Testis (tissue), 3 donors: ENCODE results near the gene SKI. TPM values are rescaled to one million over a fixed set of nuclear protein-coding genes. Genes with fewer than 3 reads are reported as not detected.
A peak's percentile ranks its signal among the peaks of the same experiment; 100 is the strongest.

ENCODE experiments used
- DNase-seq: peaks from one replicate; pipeline ENCODE4 v3.0.0-alpha.2; 2019
- H3K27ac ChIP-seq, 2 donors: fragments of 200-600 bp; sonication (generic); one replicate each; pipeline ENCODE4 v1.5.1; 2019
- H3K27me3 ChIP-seq: fragments of 200-600 bp; sonication (generic); one replicate; pipeline ENCODE4 v1.5.1; 2019
- H3K36me3 ChIP-seq: fragments of 200-600 bp; sonication (generic); one replicate; pipeline ENCODE4 v1.5.1; 2017; ENCODE audit warnings: low read depth; ENCODE audit errors: missing control alignments
- H3K4me1 ChIP-seq: fragments of 200-600 bp; sonication (generic); one replicate; pipeline ENCODE4 v1.5.1; 2019
- H3K4me3 ChIP-seq, 2 donors: fragments of 200-600 bp; sonication (generic); one replicate each; pipeline ENCODE4 v1.5.1; 2017 to 2019
- H3K9me3 ChIP-seq: fragments of 200-600 bp; sonication (generic); one replicate; pipeline ENCODE4 v1.5.1; 2017
- POLR2A ChIP-seq: fragments of 450-650 bp; IDR thresholded peaks from one replicate; pipeline ENCODE4 v1.6.1; 2017; ENCODE audit warnings: antibody characterized with exemption, mild to moderate bottlenecking, moderate library complexity
- WGBS, 2 donors: methylation state at CpG; one replicate each; pipeline ENCODE4 v1.1.5; 2018; 5-methylcytosine and 5-hydroxymethylcytosine counted together
- intact Hi-C: fragments of 100-400 bp; cut with DNase I; formaldehyde crosslinking; loops from one replicate; pipeline ENCODE4 v1.15.1; 2023; ENCODE audit warnings: low total_unique reads
- polyA plus RNA-seq: library from polyadenylated mRNA; stranded (reverse); fragments of 350-450 nt; fragmentation: Illumina TruSeq; extraction: RNeasy Lipid Tissue Mini Kit (QIAGEN cat#74804); gene quantifications from one replicate; pipeline ENCODE4 v1.2.3, GENCODE V29; 2014; ENCODE audit warnings: low read depth, low replicate concordance; ENCODE audit not compliant: insufficient read depth
- total RNA-seq, 2 donors: library from RNA; depleted of rRNA; stranded (reverse); fragments of >200 nt; gene quantifications; one replicate each; pipeline ENCODE4 v1.2.3, GENCODE V29; 2016
- TF ChIP-seq, protein P1 (sequence below), 3 experiments: fragments of 450-650 bp in 2 of 3; fragments of 200-600 bp in 1 of 3; sonication (generic) in 1 of 3; IDR thresholded peaks; one replicate each; pipeline ENCODE4 v1.5.1; 2016 to 2019; ENCODE audit warnings: antibody characterized with exemption in 3 of 3, mild to moderate bottlenecking in 2 of 3, moderate library complexity in 1 of 3

SKI gene
- total and polyA plus RNA-seq, 3 donors from 2014 or later: 40.2 to 87.1 (median 85.7) TPM

DNA sequence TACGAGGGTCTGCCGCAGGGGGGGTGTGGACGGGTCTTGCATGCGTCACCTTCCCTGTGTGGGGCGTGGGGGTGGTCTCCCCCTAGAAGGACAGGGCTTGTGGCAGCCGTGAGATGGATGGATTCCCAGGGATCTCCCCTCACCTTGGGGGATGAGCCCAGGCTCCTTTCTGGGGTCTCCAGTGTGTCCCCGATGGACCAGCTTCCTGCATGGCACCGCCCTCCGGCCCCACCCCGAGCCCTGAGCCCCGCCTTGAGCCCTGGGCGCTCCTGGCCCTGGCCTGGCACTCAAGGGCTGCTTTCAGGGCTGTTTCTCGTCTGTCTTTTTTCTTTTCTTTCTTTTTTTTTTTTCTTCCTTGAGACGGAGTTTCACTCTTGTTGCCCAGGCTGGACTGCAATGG, 59.5 kb downstream of the SKI start:
- intact Hi-C loops: no loop called here
- H3K27ac ChIP-seq: no peak overlapping the region
- no peak overlapping the region for H3K4me3 ChIP-seq
- TF ChIP-seq POLR2A: no peak
- TF ChIP-seq, protein P1, sequence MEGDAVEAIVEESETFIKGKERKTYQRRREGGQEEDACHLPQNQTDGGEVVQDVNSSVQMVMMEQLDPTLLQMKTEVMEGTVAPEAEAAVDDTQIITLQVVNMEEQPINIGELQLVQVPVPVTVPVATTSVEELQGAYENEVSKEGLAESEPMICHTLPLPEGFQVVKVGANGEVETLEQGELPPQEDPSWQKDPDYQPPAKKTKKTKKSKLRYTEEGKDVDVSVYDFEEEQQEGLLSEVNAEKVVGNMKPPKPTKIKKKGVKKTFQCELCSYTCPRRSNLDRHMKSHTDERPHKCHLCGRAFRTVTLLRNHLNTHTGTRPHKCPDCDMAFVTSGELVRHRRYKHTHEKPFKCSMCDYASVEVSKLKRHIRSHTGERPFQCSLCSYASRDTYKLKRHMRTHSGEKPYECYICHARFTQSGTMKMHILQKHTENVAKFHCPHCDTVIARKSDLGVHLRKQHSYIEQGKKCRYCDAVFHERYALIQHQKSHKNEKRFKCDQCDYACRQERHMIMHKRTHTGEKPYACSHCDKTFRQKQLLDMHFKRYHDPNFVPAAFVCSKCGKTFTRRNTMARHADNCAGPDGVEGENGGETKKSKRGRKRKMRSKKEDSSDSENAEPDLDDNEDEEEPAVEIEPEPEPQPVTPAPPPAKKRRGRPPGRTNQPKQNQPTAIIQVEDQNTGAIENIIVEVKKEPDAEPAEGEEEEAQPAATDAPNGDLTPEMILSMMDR (IDR thresholded peaks at IDR 0.05): no peak
- no peaks in the 10 kb centered on the region for H3K27me3 ChIP-seq
- no peaks in the 10 kb centered on the region for H3K36me3 ChIP-seq
- H3K4me1 ChIP-seq: peaks cover 44% of the 10 kb centered on the region
- DNase-seq: no peak
- 91 to 96% methylated on average over 4 to 14 of the region's 14 CpGs for WGBS, 2 donors
- no peaks in the 10 kb centered on the region for H3K9me3 ChIP-seq

DNA sequence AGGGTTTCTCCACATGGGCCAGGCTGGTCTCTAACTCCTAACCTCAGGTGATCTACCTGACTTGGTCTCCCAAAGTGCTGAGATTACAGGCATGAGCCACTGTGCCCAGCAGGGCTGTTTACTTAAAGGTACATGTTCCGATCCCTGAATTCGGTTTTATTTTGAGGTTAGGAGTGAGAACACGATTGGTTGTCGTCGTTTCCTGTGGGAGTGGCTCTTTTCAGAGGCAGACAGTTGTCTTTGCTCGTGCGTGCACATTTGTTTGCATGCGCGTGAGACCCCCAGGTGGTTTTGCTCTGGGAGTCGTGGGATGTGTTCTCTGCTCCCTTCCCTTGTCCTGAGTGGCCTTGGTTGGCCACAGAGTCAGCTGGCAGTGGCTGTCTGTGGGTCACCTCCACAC, 60.2 kb downstream of the SKI start:
- intact Hi-C loops: no loop called here
- H3K9me3 ChIP-seq: no peaks in the 10 kb centered on the region
- 79 to 82% methylated on average over 10 of the region's 10 CpGs for WGBS, 2 donors
- H3K4me1 ChIP-seq: peaks cover 44% of the 10 kb centered on the region
- H3K27ac ChIP-seq: no peak overlapping the region
- no peak for TF ChIP-seq POLR2A
- TF ChIP-seq, protein P1 (IDR thresholded peaks at IDR 0.05): no peak
- H3K4me3 ChIP-seq: no peak overlapping the region
- no peaks in the 10 kb centered on the region for H3K36me3 ChIP-seq
- no peak for DNase-seq
- no peaks in the 10 kb centered on the region for H3K27me3 ChIP-seq

DNA sequence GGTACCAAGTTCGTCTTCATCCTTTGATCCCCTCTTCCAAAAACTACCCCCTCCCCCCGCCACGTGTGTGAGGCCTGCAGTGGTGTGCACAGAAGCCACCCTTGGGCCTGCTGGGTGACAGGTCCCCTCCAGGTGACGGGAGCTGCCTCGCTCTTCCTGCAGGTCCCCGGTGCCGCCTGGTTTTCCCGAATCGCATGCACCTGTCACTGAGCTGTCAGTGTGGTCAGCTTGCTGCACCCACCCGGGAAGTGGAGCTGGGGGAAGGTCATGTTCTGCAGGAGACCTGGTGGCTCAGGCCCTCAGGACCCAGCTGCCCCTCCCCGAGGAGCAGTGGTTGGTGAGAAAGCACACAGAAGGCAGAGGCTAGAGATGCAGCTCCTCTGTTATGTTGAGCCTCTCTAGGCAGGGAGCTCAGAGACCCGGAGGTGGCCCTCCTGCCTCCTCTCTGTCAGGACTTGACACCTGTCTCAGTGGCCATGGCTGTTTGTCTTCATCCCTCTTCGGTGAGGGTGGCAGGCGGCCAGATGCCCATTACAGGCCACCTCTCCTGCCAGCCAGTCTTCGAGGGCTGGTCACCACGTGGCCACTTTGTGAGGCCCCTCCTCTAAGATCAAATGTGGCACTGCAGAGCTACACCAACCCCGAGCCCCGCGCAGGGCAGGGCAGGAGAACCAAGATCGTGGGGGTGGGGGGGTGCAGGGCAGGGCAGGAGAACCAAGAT, 60.9 kb downstream of the SKI start:
- intact Hi-C loops: no loop called here
- no peak for DNase-seq
- Histone ChIP-seq H3K4me3 (no peak overlapping the region), H3K27me3 (no peaks in the 10 kb centered on the region), H3K9me3 (no peaks in the 10 kb centered on the region), H3K36me3 (no peaks in the 10 kb centered on the region), H3K4me1 (peaks cover 44% of the 10 kb centered on the region), H3K27ac (no peak overlapping the region)
- TF ChIP-seq, protein P1 (IDR thresholded peaks at IDR 0.05): no peak
- no peak for TF ChIP-seq POLR2A
- 60 to 83% methylated on average over 1 to 20 of the region's 20 CpGs for WGBS, 2 donors

DNA sequence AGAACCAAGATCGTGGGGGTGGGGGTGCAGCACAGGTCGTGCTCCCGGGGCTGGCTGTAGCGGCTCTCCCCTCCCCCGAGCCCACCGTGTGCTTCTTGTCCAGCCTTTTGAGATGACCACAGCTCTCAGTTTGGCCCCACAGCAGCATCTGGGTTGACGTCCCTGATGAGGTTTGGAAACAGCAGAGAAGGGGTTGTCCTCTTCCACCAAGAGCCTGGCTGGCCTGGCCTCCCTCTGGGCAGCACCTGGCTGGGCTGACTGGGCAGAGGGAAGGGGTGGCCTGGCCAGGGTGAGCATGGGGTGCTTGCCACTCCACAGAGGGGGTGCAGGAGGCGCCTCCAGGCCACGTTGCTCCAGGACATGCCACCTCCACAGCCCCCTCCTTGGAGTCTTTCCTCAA, 61.5 kb downstream of the SKI start:
- 50 to 70% methylated on average over 8 to 9 of the region's 9 CpGs for WGBS, 2 donors
- TF ChIP-seq, protein P1 (IDR thresholded peaks at IDR 0.05): no peak
- no peak for TF ChIP-seq POLR2A
- no peak for DNase-seq
- H3K27me3 ChIP-seq: no peaks in the 10 kb centered on the region
- no peaks in the 10 kb centered on the region for H3K9me3 ChIP-seq
- intact Hi-C loops: no loop called here
- H3K4me1 ChIP-seq: peaks cover 44% of the 10 kb centered on the region
- H3K4me3 ChIP-seq: no peak overlapping the region
- no peak overlapping the region for H3K27ac ChIP-seq
- no peaks in the 10 kb centered on the region for H3K36me3 ChIP-seq

DNA sequence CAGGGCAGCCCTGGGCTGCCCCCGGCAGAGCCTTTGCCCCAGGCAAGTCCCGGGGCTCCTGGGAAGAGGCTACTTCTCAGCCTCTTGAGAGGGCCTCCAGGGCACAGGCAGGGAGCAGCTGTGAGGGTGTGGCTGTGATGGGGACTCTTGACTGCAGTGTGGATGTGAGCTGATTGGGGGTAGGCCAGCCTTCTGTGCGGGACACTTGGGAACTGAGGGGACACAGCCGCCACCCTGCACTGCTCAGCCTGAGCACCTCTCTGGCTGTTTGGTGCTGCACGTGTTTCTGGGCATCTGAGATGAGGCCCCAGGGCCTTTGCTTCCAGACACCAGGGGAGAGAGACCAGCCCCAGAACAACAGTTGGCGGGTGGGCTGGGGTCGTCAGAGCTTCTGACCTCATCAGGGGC, 62.1 kb downstream of the SKI start:
- WGBS, 2 donors: 56% methylated on average over 7 of the region's 7 CpGs; no CpG with 5 or more reads in 1 of the 2 donors
- H3K27me3 ChIP-seq: no peaks in the 10 kb centered on the region
- H3K36me3 ChIP-seq: no peaks in the 10 kb centered on the region
- intact Hi-C loops: no loop called here
- H3K4me1 ChIP-seq: peaks cover 44% of the 10 kb centered on the region
- DNase-seq: no peak
- H3K27ac ChIP-seq: peak overlapping the region; percentile 16 to 68
- no peak overlapping the region for H3K4me3 ChIP-seq
- TF ChIP-seq, protein P1 (IDR thresholded peaks at IDR 0.05): no peak
- no peak for TF ChIP-seq POLR2A
- no peaks in the 10 kb centered on the region for H3K9me3 ChIP-seq
